ENCODE measurements around the gene FBXW5. TPM values are rescaled to one million over a fixed set of nuclear protein-coding genes. Genes with fewer than 3 reads are reported as not detected.
A peak's percentile ranks its signal among the peaks of the same experiment; 100 is the strongest.

Gene FBXW5
- polyA plus RNA-seq, 4 donors: 96.1 to 262 (median 181) TPM

GRCh38 chr9:136979769-136980587 lies 35.4 kb upstream of the FBXW5 start:
- Histone ChIP-seq H3K4me1 (ENCODE audit: control insufficient read depth in 3 of 3, insufficient read depth in 2 of 3, low read depth in 1 of 3, low read length in 2 of 3) (peaks cover 0 to 3% (median 0%) of the 10 kb centered on the region in 3 donors), H3K27me3 (ENCODE audit: control insufficient read depth in 3 of 3, insufficient read depth in 3 of 3, low read length in 3 of 3) (peaks cover 0 to 24% (median 6%) of the 10 kb centered on the region in 3 donors), H3K9me3 (ENCODE audit: control insufficient read depth in 2 of 2, insufficient read depth in 1 of 2, low read depth in 1 of 2, low read length in 1 of 2) (no peaks in the 10 kb centered on the region), H3K27ac (ENCODE audit: low read depth in 1 of 3, low read length in 2 of 3) (no peak overlapping the region), H3K36me3 (ENCODE audit: control insufficient read depth in 3 of 3, insufficient read depth in 2 of 3, low read depth in 1 of 3, low read length in 3 of 3) (no peaks in the 10 kb centered on the region), H3K4me3 (ENCODE audit: low read depth in 1 of 3, low read length in 3 of 3) (no peak overlapping the region)
- FAIRE-seq (no peak), DNase-seq (no peak)
- WGBS, 3 donors: 75 to 84% (median 82%) methylated on average over 25 to 26 of the region's 26 CpGs

- WGBS, 3 donors: 45 to 77% (median 53%) methylated on average over 21 to 41 of the region's 41 CpGs
- no peak for FAIRE-seq
- H3K27me3 ChIP-seq (ENCODE audit: control insufficient read depth in 3 of 3, insufficient read depth in 3 of 3, low read length in 3 of 3): peaks cover 0 to 14% (median 0%) of the 10 kb centered on the region in 3 donors
Measured at GRCh38 chr9:136978865-136979544, 34.5 kb upstream of the FBXW5 start.

GRCh38 chr9:136978073-136978864 lies 33.7 kb upstream of the FBXW5 start:
- Histone ChIP-seq H3K9me3 (ENCODE audit: control insufficient read depth in 2 of 2, insufficient read depth in 1 of 2, low read depth in 1 of 2, low read length in 1 of 2) (no peaks in the 10 kb centered on the region), H3K27ac (ENCODE audit: low read depth in 1 of 3, low read length in 2 of 3) (no peak overlapping the region), H3K27me3 (ENCODE audit: control insufficient read depth in 3 of 3, insufficient read depth in 3 of 3, low read length in 3 of 3) (peaks cover 0 to 11% (median 0%) of the 10 kb centered on the region in 3 donors), H3K36me3 (ENCODE audit: control insufficient read depth in 3 of 3, insufficient read depth in 2 of 3, low read depth in 1 of 3, low read length in 3 of 3) (no peaks in the 10 kb centered on the region), H3K4me1 (ENCODE audit: control insufficient read depth in 3 of 3, insufficient read depth in 2 of 3, low read depth in 1 of 3, low read length in 2 of 3) (no peaks in the 10 kb centered on the region), H3K4me3 (ENCODE audit: low read depth in 1 of 3, low read length in 3 of 3) (peak overlapping the region; percentile 18 to 27 (median 19))
- WGBS, 3 donors: 3 to 5% (median 4%) methylated on average over 37 to 78 of the region's 78 CpGs
- FAIRE-seq: no peak
- peak; percentile 16 to 63 for DNase-seq

More at GRCh38 chr9:136978865-136979544, 34.5 kb upstream of the FBXW5 start:
- Histone ChIP-seq H3K9me3 (ENCODE audit: control insufficient read depth in 2 of 2, insufficient read depth in 1 of 2, low read depth in 1 of 2, low read length in 1 of 2) (no peaks in the 10 kb centered on the region), H3K36me3 (ENCODE audit: control insufficient read depth in 3 of 3, insufficient read depth in 2 of 3, low read depth in 1 of 3, low read length in 3 of 3) (no peaks in the 10 kb centered on the region), H3K4me3 (ENCODE audit: low read depth in 1 of 3, low read length in 3 of 3) (no peak overlapping the region), H3K27ac (ENCODE audit: low read depth in 1 of 3, low read length in 2 of 3) (no peak overlapping the region), H3K4me1 (ENCODE audit: control insufficient read depth in 3 of 3, insufficient read depth in 2 of 3, low read depth in 1 of 3, low read length in 2 of 3) (no peaks in the 10 kb centered on the region)
- no peak for DNase-seq

GRCh38 chr9:136977649-136978072 lies 33.1 kb upstream of the FBXW5 start:
- H3K27ac ChIP-seq (ENCODE audit: low read depth in 1 of 3, low read length in 2 of 3): no peak overlapping the region
- H3K9me3 ChIP-seq (ENCODE audit: control insufficient read depth in 2 of 2, insufficient read depth in 1 of 2, low read depth in 1 of 2, low read length in 1 of 2): no peaks in the 10 kb centered on the region
- DNase-seq (no peak), FAIRE-seq (no peak)
- 9 to 28% (median 22%) methylated on average over 16 to 33 of the region's 33 CpGs for WGBS, 3 donors
- H3K4me1 ChIP-seq (ENCODE audit: control insufficient read depth in 3 of 3, insufficient read depth in 2 of 3, low read depth in 1 of 3, low read length in 2 of 3): no peaks in the 10 kb centered on the region
- H3K27me3 ChIP-seq (ENCODE audit: control insufficient read depth in 3 of 3, insufficient read depth in 3 of 3, low read length in 3 of 3): peaks cover 0 to 11% (median 0%) of the 10 kb centered on the region in 3 donors
- H3K36me3 ChIP-seq (ENCODE audit: control insufficient read depth in 3 of 3, insufficient read depth in 2 of 3, low read depth in 1 of 3, low read length in 3 of 3): no peaks in the 10 kb centered on the region
- H3K4me3 ChIP-seq (ENCODE audit: low read depth in 1 of 3, low read length in 3 of 3): peak overlapping the region in 2 of 3 donors; percentile 16 to 18

- DNase-seq: no peak
- Histone ChIP-seq H3K4me3 (ENCODE audit: low read depth in 1 of 3, low read length in 3 of 3) (peak within 1 kb of the TSS; percentile 18 to 27 (median 19)), H3K27ac (ENCODE audit: low read depth in 1 of 3, low read length in 2 of 3) (no peak within 1 kb of the TSS), H3K27me3 (ENCODE audit: control insufficient read depth in 3 of 3, insufficient read depth in 3 of 3, low read length in 3 of 3) (peaks cover 0 to 11% (median 0%) of the 10 kb centered on the region in 3 donors), H3K4me1 (ENCODE audit: control insufficient read depth in 3 of 3, insufficient read depth in 2 of 3, low read depth in 1 of 3, low read length in 2 of 3) (no peaks in the 10 kb centered on the region), H3K9me3 (ENCODE audit: control insufficient read depth in 2 of 2, insufficient read depth in 1 of 2, low read depth in 1 of 2, low read length in 1 of 2) (no peaks in the 10 kb centered on the region), H3K36me3 (ENCODE audit: control insufficient read depth in 3 of 3, insufficient read depth in 2 of 3, low read depth in 1 of 3, low read length in 3 of 3) (no peaks in the 10 kb centered on the region)
- 71 to 78% (median 72%) methylated on average over 8 to 10 of the region's 10 CpGs for WGBS, 3 donors
- FAIRE-seq: no peak
Measured at GRCh38 chr9:136977223-136977622, 32.7 kb upstream of the FBXW5 start, which contains the start of gene PTGDS. PTGDS (plus strand) TSS chr9:136977504; CDS start chr9:136977579, 75 bp downstream.

- Histone ChIP-seq H3K27ac (ENCODE audit: low read depth in 1 of 3, low read length in 2 of 3) (no peak overlapping the region), H3K36me3 (ENCODE audit: control insufficient read depth in 3 of 3, insufficient read depth in 2 of 3, low read depth in 1 of 3, low read length in 3 of 3) (no peaks in the 10 kb centered on the region), H3K4me3 (ENCODE audit: low read depth in 1 of 3, low read length in 3 of 3) (no peak overlapping the region), H3K9me3 (ENCODE audit: control insufficient read depth in 2 of 2, insufficient read depth in 1 of 2, low read depth in 1 of 2, low read length in 1 of 2) (no peaks in the 10 kb centered on the region), H3K4me1 (ENCODE audit: control insufficient read depth in 3 of 3, insufficient read depth in 2 of 3, low read depth in 1 of 3, low read length in 2 of 3) (no peaks in the 10 kb centered on the region), H3K27me3 (ENCODE audit: control insufficient read depth in 3 of 3, insufficient read depth in 3 of 3, low read length in 3 of 3) (peaks cover 0 to 11% (median 0%) of the 10 kb centered on the region in 3 donors)
- no peak for DNase-seq
- 33 to 53% (median 48%) methylated on average over 14 of the region's 14 CpGs for WGBS, 3 donors
- no peak for FAIRE-seq
Measured at GRCh38 chr9:136975644-136976043, 31.1 kb upstream of the FBXW5 start.

GRCh38 chr9:136974817-136975535 lies 30.4 kb upstream of the FBXW5 start:
- WGBS, 3 donors: 51 to 61% (median 59%) methylated on average over 15 of the region's 15 CpGs
- DNase-seq: no peak

More at GRCh38 chr9:136974817-136975535, 30.4 kb upstream of the FBXW5 start:
- FAIRE-seq: no peak
- Histone ChIP-seq H3K4me3 (ENCODE audit: low read depth in 1 of 3, low read length in 3 of 3) (no peak overlapping the region), H3K27me3 (ENCODE audit: control insufficient read depth in 3 of 3, insufficient read depth in 3 of 3, low read length in 3 of 3) (peaks cover 0 to 7% (median 0%) of the 10 kb centered on the region in 3 donors), H3K4me1 (ENCODE audit: control insufficient read depth in 3 of 3, insufficient read depth in 2 of 3, low read depth in 1 of 3, low read length in 2 of 3) (no peaks in the 10 kb centered on the region), H3K9me3 (ENCODE audit: control insufficient read depth in 2 of 2, insufficient read depth in 1 of 2, low read depth in 1 of 2, low read length in 1 of 2) (no peaks in the 10 kb centered on the region), H3K36me3 (ENCODE audit: control insufficient read depth in 3 of 3, insufficient read depth in 2 of 3, low read depth in 1 of 3, low read length in 3 of 3) (no peaks in the 10 kb centered on the region), H3K27ac (ENCODE audit: low read depth in 1 of 3, low read length in 2 of 3) (peak overlapping the region in 1 of 3 donors; percentile 8)

All from small intestine (tissue), 7 donors.